ENCODE data around the gene ADK.

- TF ChIP-seq CTCF (conservative IDR thresholded peaks at IDR 0.05; ENCODE audit: low read length) (no peak), EZH2phosphoT487 (IDR thresholded peaks at IDR 0.05; ENCODE audit: borderline replicate concordance) (no peak)
These were observed 76.8 kb downstream of the ADK start for GRCh38 chr10:74227697-74228424.

Measured in Loucy (cell line).